Measurements from ENCODE around the gene APBA2. TPM values are rescaled to one million over a fixed set of nuclear protein-coding genes. Genes with fewer than 3 reads are reported as not detected.

The APBA2 gene
- total and polyA plus RNA-seq, 8 donors: 0.45 to 13.3 (median 2.0) TPM; not detected in 1

GRCh38 chr15:29061746-29062145 lies 176.0 kb downstream of the APBA2 start:
- intact Hi-C loops (cut with DNase I; ENCODE audit: low total_unique reads): no loop called here

DNA sequence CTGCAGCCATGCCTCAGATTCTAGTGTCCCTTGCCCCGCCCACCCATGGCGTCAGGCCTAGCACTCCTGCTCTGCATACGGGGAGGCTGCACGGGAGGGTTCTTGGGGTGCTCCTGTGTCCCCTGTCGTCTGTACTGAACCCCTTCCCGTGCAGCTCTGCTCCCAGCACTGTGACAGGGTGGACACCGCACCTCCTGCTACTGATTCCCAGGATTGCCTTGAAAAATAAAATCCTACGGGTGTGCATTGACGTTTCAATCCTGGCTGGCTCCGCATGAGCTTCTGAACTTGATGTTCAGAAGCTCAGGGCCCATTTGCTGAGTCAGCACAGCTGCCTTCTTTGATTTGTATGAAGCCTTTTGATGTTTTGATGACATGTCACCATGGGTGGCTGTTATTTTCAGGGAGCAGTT lies 176.4 kb downstream of the APBA2 start:
- H3K9me3 ChIP-seq: peaks cover 0 to 7% (median 2%) of the 10 kb centered on the region in 4 donors
- WGBS, 5 donors: 59 to 72% (median 65%) methylated on average over 4 to 10 of the region's 10 CpGs
- intact Hi-C loops (cut with DNase I; ENCODE audit: low total_unique reads): no loop called here
- no peak overlapping the region for H3K27ac ChIP-seq
- no peak overlapping the region for H3K4me3 ChIP-seq
- no peak for DNase-seq
- H3K4me1 ChIP-seq: no peaks in the 10 kb centered on the region
- no peaks in the 10 kb centered on the region for H3K36me3 ChIP-seq
- H3K27me3 ChIP-seq: no peaks in the 10 kb centered on the region
- TF ChIP-seq EP300 (IDR thresholded peaks at IDR 0.05) (no peak), POLR2A (IDR thresholded peaks at IDR 0.05) (no peak), POLR2AphosphoS5 (IDR thresholded peaks at IDR 0.05) (no peak)
- TF ChIP-seq, protein P1, sequence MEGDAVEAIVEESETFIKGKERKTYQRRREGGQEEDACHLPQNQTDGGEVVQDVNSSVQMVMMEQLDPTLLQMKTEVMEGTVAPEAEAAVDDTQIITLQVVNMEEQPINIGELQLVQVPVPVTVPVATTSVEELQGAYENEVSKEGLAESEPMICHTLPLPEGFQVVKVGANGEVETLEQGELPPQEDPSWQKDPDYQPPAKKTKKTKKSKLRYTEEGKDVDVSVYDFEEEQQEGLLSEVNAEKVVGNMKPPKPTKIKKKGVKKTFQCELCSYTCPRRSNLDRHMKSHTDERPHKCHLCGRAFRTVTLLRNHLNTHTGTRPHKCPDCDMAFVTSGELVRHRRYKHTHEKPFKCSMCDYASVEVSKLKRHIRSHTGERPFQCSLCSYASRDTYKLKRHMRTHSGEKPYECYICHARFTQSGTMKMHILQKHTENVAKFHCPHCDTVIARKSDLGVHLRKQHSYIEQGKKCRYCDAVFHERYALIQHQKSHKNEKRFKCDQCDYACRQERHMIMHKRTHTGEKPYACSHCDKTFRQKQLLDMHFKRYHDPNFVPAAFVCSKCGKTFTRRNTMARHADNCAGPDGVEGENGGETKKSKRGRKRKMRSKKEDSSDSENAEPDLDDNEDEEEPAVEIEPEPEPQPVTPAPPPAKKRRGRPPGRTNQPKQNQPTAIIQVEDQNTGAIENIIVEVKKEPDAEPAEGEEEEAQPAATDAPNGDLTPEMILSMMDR (IDR thresholded peaks at IDR 0.05): no peak

More at GRCh38 chr15:29061746-29062145, 176.0 kb downstream of the APBA2 start:
- no peak overlapping the region for H3K4me3 ChIP-seq
- no peak overlapping the region for H3K27ac ChIP-seq
- TF ChIP-seq POLR2A (IDR thresholded peaks at IDR 0.05) (no peak), EP300 (IDR thresholded peaks at IDR 0.05) (no peak), POLR2AphosphoS5 (IDR thresholded peaks at IDR 0.05) (no peak)
- TF ChIP-seq, protein P1 (IDR thresholded peaks at IDR 0.05): no peak
- 87 to 92% (median 92%) methylated on average over 6 of the region's 6 CpGs for WGBS, 5 donors
- H3K9me3 ChIP-seq: peaks cover 0 to 7% (median 2%) of the 10 kb centered on the region in 4 donors
- no peaks in the 10 kb centered on the region for H3K36me3 ChIP-seq
- no peaks in the 10 kb centered on the region for H3K27me3 ChIP-seq
- no peak for DNase-seq
- H3K4me1 ChIP-seq: no peaks in the 10 kb centered on the region

GRCh38 chr15:29062626-29063025 lies 176.9 kb downstream of the APBA2 start:
- H3K27me3 ChIP-seq: no peaks in the 10 kb centered on the region
- H3K4me3 ChIP-seq: no peak overlapping the region
- TF ChIP-seq POLR2A (IDR thresholded peaks at IDR 0.05) (no peak), EP300 (IDR thresholded peaks at IDR 0.05) (no peak), POLR2AphosphoS5 (IDR thresholded peaks at IDR 0.05) (no peak)
- TF ChIP-seq, protein P1 (IDR thresholded peaks at IDR 0.05): no peak
- intact Hi-C loops (cut with DNase I; ENCODE audit: low total_unique reads): no loop called here
- peaks cover 0 to 7% (median 2%) of the 10 kb centered on the region in 4 donors for H3K9me3 ChIP-seq
- DNase-seq: no peak
- no peak overlapping the region for H3K27ac ChIP-seq
- no peaks in the 10 kb centered on the region for H3K36me3 ChIP-seq
- 55 to 76% (median 71%) methylated on average over 7 of the region's 7 CpGs for WGBS, 5 donors
- H3K4me1 ChIP-seq: no peaks in the 10 kb centered on the region

GRCh38 chr15:29063646-29064045 lies 177.9 kb downstream of the APBA2 start:
- DNase-seq: no peak
- no peaks in the 10 kb centered on the region for H3K27me3 ChIP-seq
- peaks cover 0 to 7% (median 2%) of the 10 kb centered on the region in 4 donors for H3K9me3 ChIP-seq
- no peak overlapping the region for H3K4me3 ChIP-seq
- no peak for TF ChIP-seq EP300 (IDR thresholded peaks at IDR 0.05)
- no peak for TF ChIP-seq POLR2AphosphoS5 (IDR thresholded peaks at IDR 0.05)
- TF ChIP-seq, protein P1 (IDR thresholded peaks at IDR 0.05): no peak
- no peak for TF ChIP-seq POLR2A (IDR thresholded peaks at IDR 0.05)
- H3K36me3 ChIP-seq: no peaks in the 10 kb centered on the region
- H3K27ac ChIP-seq: no peak overlapping the region
- 70 to 84% (median 79%) methylated on average over 5 of the region's 5 CpGs for WGBS, 5 donors
- H3K4me1 ChIP-seq: no peaks in the 10 kb centered on the region
- intact Hi-C loops (cut with DNase I; ENCODE audit: low total_unique reads): no loop called here

Measured in stomach (tissue), 9 donors.